WI38 (cell line): ENCODE data around the gene SERPINE3.

ENCODE experiments used
- H3K4me3 ChIP-seq: 2 replicates; pipeline ENCODE4 v1.5.1; 2011; ENCODE audit warnings: low read depth, mild to moderate bottlenecking, control low read depth, low read length
- CTCF ChIP-seq: IDR thresholded peaks from 2 replicates; pipeline ENCODE4 v1.5.1; 2012; ENCODE audit warnings: low read depth, mild to moderate bottlenecking, control low read depth, low read length

SERPINE3 gene

GRCh38 chr13:51371768-51372399, 32.4 kb downstream of the SERPINE3 start:
- no peak for TF ChIP-seq CTCF
- H3K4me3 ChIP-seq, result no peak overlapping the region

- no peak for TF ChIP-seq CTCF
- no peak overlapping the region for H3K4me3 ChIP-seq
Measured at GRCh38 chr13:51373451-51373850, 34.0 kb downstream of the SERPINE3 start.

GRCh38 chr13:51380269-51380668, 40.8 kb downstream of the SERPINE3 start:
- TF ChIP-seq CTCF, result no peak
- H3K4me3 ChIP-seq, result no peak overlapping the region

GRCh38 chr13:51385114-51385513, 45.6 kb downstream of the SERPINE3 start:
- no peak overlapping the region for H3K4me3 ChIP-seq

GRCh38 chr13:51394724-51395123, 55.2 kb downstream of the SERPINE3 start:
- H3K4me3 ChIP-seq, result no peak overlapping the region
- TF ChIP-seq CTCF, result no peak

More at GRCh38 chr13:51385114-51385513, 45.6 kb downstream of the SERPINE3 start:
- TF ChIP-seq CTCF, result no peak

- H3K4me3 ChIP-seq, result no peak overlapping the region
- no peak for TF ChIP-seq CTCF
Measured at GRCh38 chr13:51396352-51396751, 56.9 kb downstream of the SERPINE3 start.

- TF ChIP-seq CTCF, result no peak
- no peak overlapping the region for H3K4me3 ChIP-seq
Measured at GRCh38 chr13:51397262-51397941, 57.9 kb downstream of the SERPINE3 start.
